A549 (cell line): Measurements from ENCODE around the gene PRDM12. TPM values are rescaled to one million over a fixed set of nuclear protein-coding genes. Genes with fewer than 3 reads are reported as not detected.

Experiments used
- ATAC-seq, 2 experiments: fragments of 200-7000 bp in 1 of 2; fragments of >200 bp in 1 of 2; cut with Nextera tagmentation in 1 of 2; cut with Tn5 transposase in 1 of 2; 3 replicates each; pipeline versions ENCODE4 v1.8.0 to v1.9.1; 2018 to 2020; ENCODE audit warnings: mild to moderate bottlenecking in 1 of 2, moderate library complexity in 1 of 2
- CTCF ChIA-PET: fragments of 300-600 bp; sonication (Branson Sonifier 250); formaldehyde crosslinking; extraction: SDS; loops from one replicate; lab custom pipeline; 2021; ENCODE audit warnings: antibody characterized with exemption, inconsistent platforms; lab: Yijun Ruan, JAX
- POLR2A ChIA-PET: fragments of 350-600 bp; formaldehyde crosslinking; extraction: SDS; loops from one replicate; lab custom pipeline; 2021; ENCODE audit warnings: antibody characterized with exemption, inconsistent platforms; lab: Yijun Ruan, JAX
- DNase-seq, 2 experiments: peaks; one replicate each; pipeline versions ENCODE4 v3.0.0 to v3.0.0-alpha.2; 2011 to 2016; ENCODE audit warnings: low read depth in 1 of 2, low spot score in 1 of 2
- FAIRE-seq: peaks from 2 replicates; lab custom pipeline; 2011; peaks lifted over from hg19 to GRCh38; lab: Jason Lieb, UNC
- H3K27ac ChIP-seq, 2 experiments: fragments of >200 bp; sonication (Bioruptor Twin); formaldehyde crosslinking; 3 replicates each; pipeline ENCODE4 v1.5.1; 2016 to 2017
- H3K4me1 ChIP-seq: fragments of >200 bp; sonication (Bioruptor Twin); formaldehyde crosslinking; 3 replicates; pipeline ENCODE4 v1.6.1; 2016
- H3K4me2 ChIP-seq: fragments of >200 bp; sonication (Bioruptor Twin); formaldehyde crosslinking; 3 replicates; pipeline ENCODE4 v1.6.1; 2016
- H3K4me3 ChIP-seq: fragments of >200 bp; sonication (Bioruptor Twin); formaldehyde crosslinking; 3 replicates; pipeline ENCODE4 v1.5.1; 2016
- H3K9me3 ChIP-seq: fragments of >200 bp; sonication (Bioruptor Twin); formaldehyde crosslinking; 3 replicates; pipeline ENCODE4 v1.6.1; 2016
- BCL3 ChIP-seq: fragments of >200 bp; sonication (Bioruptor Twin); formaldehyde crosslinking; IDR thresholded peaks from 3 replicates; pipeline ENCODE4 v1.6.1; 2016
- BHLHE40 ChIP-seq: IDR thresholded peaks from 2 replicates; pipeline ENCODE4 v1.6.1; 2012; ENCODE audit warnings: low read depth, low read length, inconsistent platforms
- CBX8 ChIP-seq: fragments of 200-600 bp; sonication (generic); IDR thresholded peaks from 2 replicates; pipeline ENCODE4 v1.6.1; 2016
- FOSB ChIP-seq: fragments of 250-450 bp; sonication (Bioruptor Pico); IDR thresholded peaks from 2 replicates; pipeline ENCODE4 v1.5.0; 2020; ENCODE audit warnings: mild to moderate bottlenecking, moderate library complexity
- FOSL2 ChIP-seq, 2 experiments: fragments of 450-650 bp in 1 of 2; fragments of >200 bp in 1 of 2; sonication (Bioruptor Twin) in 1 of 2; formaldehyde crosslinking; IDR thresholded peaks; 2 replicates each; pipeline versions ENCODE4 v1.5.0 to v1.6.1; 2016 to 2020; ENCODE audit warnings: mild to moderate bottlenecking in 1 of 2, moderate library complexity in 1 of 2
- HES2 ChIP-seq: fragments of >200 bp; sonication (Bioruptor Twin); formaldehyde crosslinking; IDR thresholded peaks from 2 replicates; pipeline ENCODE4 v1.6.1; 2016
- HMGXB4 ChIP-seq: fragments of 250-450 bp; sonication (Bioruptor Pico); IDR thresholded peaks from 2 replicates; pipeline ENCODE4 v1.5.0; 2021; ENCODE audit warnings: mild to moderate bottlenecking, moderate library complexity, borderline replicate concordance
- HOXA7 ChIP-seq: fragments of 250-450 bp; sonication (Bioruptor Pico); IDR thresholded peaks from 2 replicates; pipeline ENCODE4 v1.5.0; 2020; ENCODE audit warnings: mild to moderate bottlenecking, moderate library complexity
- HOXB5 ChIP-seq: fragments of 250-450 bp; sonication (Bioruptor Pico); IDR thresholded peaks from 2 replicates; pipeline ENCODE4 v1.5.0; 2020; ENCODE audit warnings: mild to moderate bottlenecking, moderate library complexity
- MAFK ChIP-seq: fragments of 450-650 bp; IDR thresholded peaks from 2 replicates; pipeline ENCODE4 v1.6.1; 2014; ENCODE audit not compliant: partially characterized antibody
- MAZ ChIP-seq: fragments of 150-350 bp; IDR thresholded peaks from 2 replicates; pipeline ENCODE4 v1.6.1; 2014; ENCODE audit warnings: antibody characterized with exemption, low read depth, low read length, borderline replicate concordance
- NFE2L2 ChIP-seq: fragments of 150-350 bp; conservative IDR thresholded peaks from 2 replicates; pipeline ENCODE4 v1.6.1; 2014; ENCODE audit warnings: low read length
- POLR2A ChIP-seq: IDR thresholded peaks from 2 replicates; pipeline ENCODE4 v1.6.1; 2012; ENCODE audit warnings: mild to moderate bottlenecking, low read length
- RAD21 ChIP-seq, 2 experiments: fragments of >200 bp in 1 of 2; sonication (Bioruptor Twin) in 1 of 2; formaldehyde crosslinking in 1 of 2; IDR thresholded peaks in 1 of 2; conservative IDR thresholded peaks in 1 of 2; 2 replicates in 1 of 2; 3 replicates in 1 of 2; pipeline ENCODE4 v1.6.1; 2012 to 2018; ENCODE audit warnings: inconsistent platforms in 1 of 2
- RARB ChIP-seq: fragments of 250-450 bp; sonication (Bioruptor Pico); IDR thresholded peaks from 2 replicates; pipeline ENCODE4 v1.8.0; 2021; ENCODE audit warnings: mild to moderate bottlenecking, moderate library complexity
- RCOR1 ChIP-seq: fragments of 150-350 bp; IDR thresholded peaks from 2 replicates; pipeline ENCODE4 v1.6.1; 2014; ENCODE audit warnings: antibody characterized with exemption, low read length, low read depth
- RNF2 ChIP-seq: fragments of 200-600 bp; sonication (generic); IDR thresholded peaks from 2 replicates; pipeline ENCODE4 v1.6.1; 2016; ENCODE audit warnings: low read depth, mild to moderate bottlenecking, antibody characterized with exemption, moderate library complexity, borderline replicate concordance
- TP53 ChIP-seq: fragments of 250-450 bp; sonication (Bioruptor Pico); IDR thresholded peaks from 2 replicates; pipeline ENCODE4 v1.5.0; 2021; ENCODE audit warnings: mild to moderate bottlenecking, moderate library complexity
- ZC3H11A ChIP-seq: fragments of 450-650 bp; IDR thresholded peaks from 2 replicates; pipeline ENCODE4 v1.6.1; 2014; ENCODE audit warnings: antibody characterized with exemption, mild to moderate bottlenecking
- ZSCAN20 ChIP-seq: fragments of 250-450 bp; sonication (Bioruptor Pico); IDR thresholded peaks from 2 replicates; pipeline ENCODE4 v1.8.0; 2022; ENCODE audit warnings: mild to moderate bottlenecking, moderate library complexity
- WGBS: methylation state at CpG from one replicate; pipeline ENCODE4 v1.1.6; 2017; ENCODE audit errors: missing lambda C conversion rate; 5-methylcytosine and 5-hydroxymethylcytosine counted together
- polyA plus RNA-seq, 4 experiments: library from polyadenylated mRNA; depleted of rRNA in 3 of 4; stranded (reverse); fragments of >200 nt; fragmentation: RNase III in 1 of 4; extraction: RNeasy Plus Mini Kit Qiagen cat#74134 plus additional on column Dnase treatment in 1 of 4; gene quantifications; 2 replicates in 3 of 4; 3 replicates in 1 of 4; pipeline ENCODE4 v1.2.3, GENCODE V29; 2011 to 2017
- TF ChIP-seq, protein P1 (sequence below): fragments of >200 bp; sonication (Bioruptor Twin); formaldehyde crosslinking; IDR thresholded peaks from 3 replicates; pipeline ENCODE4 v1.5.1; 2016
- TF ChIP-seq, protein P2 (sequence below): IDR thresholded peaks from 2 replicates; pipeline ENCODE4 v1.6.1; 2012
- TF ChIP-seq, protein P3 (sequence below): IDR thresholded peaks from 2 replicates; pipeline ENCODE4 v1.6.1; 2012

PRDM12 gene
- polyA plus RNA-seq, 2 of the 4 experiments (the other 2 are of a cell fraction): 0.09 to 0.17 TPM

DNA sequence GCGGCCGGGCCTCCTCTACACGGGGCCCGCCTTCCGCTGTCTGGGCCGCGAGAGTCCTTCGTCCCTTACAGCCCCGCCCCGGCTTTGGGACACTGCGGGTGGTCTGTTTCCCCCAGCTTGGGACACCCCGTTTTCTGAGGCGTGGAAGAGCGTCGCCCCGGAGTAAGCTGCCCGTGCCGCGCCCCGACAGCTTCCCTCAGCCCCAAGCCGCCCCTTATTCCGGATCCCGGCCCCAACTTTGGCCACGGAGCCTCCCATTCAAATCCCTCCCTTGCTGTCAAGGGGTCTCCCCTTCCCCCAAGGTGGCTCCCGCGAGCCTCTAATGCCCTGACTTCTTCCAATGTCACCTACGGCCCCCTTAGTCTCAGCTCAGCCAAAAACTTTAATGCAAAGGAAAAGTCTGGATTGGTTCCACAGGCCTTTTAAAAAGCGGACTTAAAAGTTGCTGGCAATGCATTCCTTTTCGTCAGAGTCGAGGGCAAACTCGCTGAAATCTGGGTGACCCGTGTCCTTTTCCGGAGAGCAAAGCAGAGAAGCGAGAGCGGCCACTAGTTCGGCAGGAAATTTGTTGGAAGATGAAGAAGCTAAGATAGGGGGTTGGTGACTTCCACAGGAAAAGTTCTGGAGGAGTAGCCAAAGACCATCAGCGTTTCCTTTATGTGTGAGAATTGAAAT is 49.0 kb downstream of the PRDM12 start:
- H3K4me3 ChIP-seq: peak overlapping the region; percentile 90
- no peak for FAIRE-seq
- peak overlapping the region; percentile 95 to 97 for H3K27ac ChIP-seq
- CTCF ChIA-PET: interaction anchor here (0.8 to 4.2 kb wide), 9 partner anchors 13 to 285 kb away, joined by 3 to 47 read pairs (median 3); no protein-coding TSS in a partner anchor
- H3K9me3 ChIP-seq: no peaks in the 10 kb centered on the region
- peak overlapping the region; percentile 79 for H3K4me2 ChIP-seq
- TF ChIP-seq HOXB5 (CRISPR knock-in tag) (no peak), BCL3 (no peak), HES2 (no peak), RCOR1 (no peak), ZSCAN20 (CRISPR knock-in tag) (no peak), RAD21 (conservative IDR thresholded peaks at IDR 0.05 in 1 of 2, IDR thresholded peaks at IDR 0.05 in 1 of 2) (peak in 1 of 2 experiments; percentile 26; a peak in 1 of 5 replicates)
- TF ChIP-seq, protein P1, sequence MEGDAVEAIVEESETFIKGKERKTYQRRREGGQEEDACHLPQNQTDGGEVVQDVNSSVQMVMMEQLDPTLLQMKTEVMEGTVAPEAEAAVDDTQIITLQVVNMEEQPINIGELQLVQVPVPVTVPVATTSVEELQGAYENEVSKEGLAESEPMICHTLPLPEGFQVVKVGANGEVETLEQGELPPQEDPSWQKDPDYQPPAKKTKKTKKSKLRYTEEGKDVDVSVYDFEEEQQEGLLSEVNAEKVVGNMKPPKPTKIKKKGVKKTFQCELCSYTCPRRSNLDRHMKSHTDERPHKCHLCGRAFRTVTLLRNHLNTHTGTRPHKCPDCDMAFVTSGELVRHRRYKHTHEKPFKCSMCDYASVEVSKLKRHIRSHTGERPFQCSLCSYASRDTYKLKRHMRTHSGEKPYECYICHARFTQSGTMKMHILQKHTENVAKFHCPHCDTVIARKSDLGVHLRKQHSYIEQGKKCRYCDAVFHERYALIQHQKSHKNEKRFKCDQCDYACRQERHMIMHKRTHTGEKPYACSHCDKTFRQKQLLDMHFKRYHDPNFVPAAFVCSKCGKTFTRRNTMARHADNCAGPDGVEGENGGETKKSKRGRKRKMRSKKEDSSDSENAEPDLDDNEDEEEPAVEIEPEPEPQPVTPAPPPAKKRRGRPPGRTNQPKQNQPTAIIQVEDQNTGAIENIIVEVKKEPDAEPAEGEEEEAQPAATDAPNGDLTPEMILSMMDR: 0 out of 3 replicates have a peak, but pooled peaks have one; percentile 6
- TF ChIP-seq, protein P2, sequence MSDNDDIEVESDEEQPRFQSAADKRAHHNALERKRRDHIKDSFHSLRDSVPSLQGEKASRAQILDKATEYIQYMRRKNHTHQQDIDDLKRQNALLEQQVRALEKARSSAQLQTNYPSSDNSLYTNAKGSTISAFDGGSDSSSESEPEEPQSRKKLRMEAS: peak; percentile 5; the same call in 1 of the 2 replicates
- peak; percentile 1 to 3; a peak in 4 of 6 replicates for ATAC-seq
- DNase-seq: no peak
- POLR2A ChIA-PET: interaction anchor here (1.3 kb wide), 1 partner anchor 20 kb away, joined by 5 read pairs; the partner anchor contains the start of gene EXOSC2
- peaks cover 27% of the 10 kb centered on the region; the same call in 2 of the 3 replicates for H3K4me1 ChIP-seq
- WGBS: 1% methylated on average over 36 of the region's 37 CpGs

DNA sequence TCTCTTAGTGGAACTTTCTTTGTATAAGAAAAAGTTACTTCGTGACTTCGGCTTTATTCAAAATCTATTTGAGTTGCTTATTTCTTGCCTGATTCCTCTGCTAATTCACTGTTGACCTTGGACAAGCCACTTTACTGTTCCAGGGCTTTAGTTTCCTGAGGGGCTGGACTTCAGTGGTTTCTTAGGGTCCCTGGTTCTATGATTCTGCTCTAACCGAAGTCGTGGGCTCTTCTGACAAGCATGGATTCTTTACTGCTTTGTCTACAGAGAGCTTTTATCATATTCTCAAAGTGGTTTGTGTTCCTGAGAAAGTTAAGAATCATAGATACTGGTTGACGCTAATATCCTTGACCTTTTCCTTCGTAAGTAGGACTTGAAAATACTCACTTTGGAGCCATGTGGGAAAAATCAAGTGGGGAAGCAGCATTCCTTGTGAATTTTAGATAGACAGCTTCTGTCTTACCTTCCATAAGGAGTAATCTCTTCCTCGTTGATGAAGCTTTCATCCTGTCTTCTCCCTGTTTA is 50.3 kb downstream of the PRDM12 start:
- no peak for ATAC-seq
- ChIA-PET POLR2A (no interaction called here), CTCF (interaction anchor here (0.6 to 4.2 kb wide), 10 partner anchors 8 to 332 kb away, joined by 3 to 47 read pairs (median 4); no protein-coding TSS in a partner anchor)
- peaks cover 27% of the 10 kb centered on the region; the same call in 2 of the 3 replicates for H3K4me1 ChIP-seq
- peak overlapping the region in 1 of 2 experiments; percentile 33; a peak in 1 of 6 replicates for H3K27ac ChIP-seq
- no peaks in the 10 kb centered on the region for H3K9me3 ChIP-seq
- no peak for FAIRE-seq
- 50% methylated on average over 7 of the region's 7 CpGs for WGBS
- TF ChIP-seq BHLHE40: no peak
- TF ChIP-seq ZSCAN20 (CRISPR knock-in tag): no peak
- no peak for TF ChIP-seq ZC3H11A
- TF ChIP-seq HES2: no peak
- no peak for TF ChIP-seq FOSL2 (IDR thresholded peaks at IDR 0.05)
- TF ChIP-seq FOSL2 (CRISPR knock-in tag; IDR thresholded peaks at IDR 0.05): no peak
- peak overlapping the region; percentile 90 for H3K4me3 ChIP-seq
- DNase-seq: no peak
- peak overlapping the region; percentile 79 for H3K4me2 ChIP-seq

- ATAC-seq (no peak), FAIRE-seq (no peak), DNase-seq (no peak)
- ChIA-PET CTCF (interaction anchor here (0.8 to 4.2 kb wide), 8 partner anchors 9 to 331 kb away, joined by 3 to 47 read pairs (median 5); no protein-coding TSS in a partner anchor), POLR2A (no interaction called here)
- 73% methylated on average over 3 of the region's 3 CpGs for WGBS
- Histone ChIP-seq H3K27ac (peak overlapping the region in 1 of 2 experiments; percentile 33; a peak in 1 of 6 replicates), H3K4me1 (peaks cover 27% of the 10 kb centered on the region; the same call in 2 of the 3 replicates), H3K9me3 (no peaks in the 10 kb centered on the region), H3K4me2 (peak overlapping the region; percentile 79), H3K4me3 (peak overlapping the region; percentile 90)
- TF ChIP-seq HOXA7 (CRISPR knock-in tag): no peak
- no peak for TF ChIP-seq TP53 (CRISPR knock-in tag)
- TF ChIP-seq NFE2L2: no peak
- TF ChIP-seq MAFK: no peak
- no peak for TF ChIP-seq RARB (CRISPR knock-in tag)
- no peak for TF ChIP-seq HES2
- no peak for TF ChIP-seq ZC3H11A
- no peak for TF ChIP-seq RNF2
- TF ChIP-seq MAZ: no peak
- no peak for TF ChIP-seq HMGXB4 (CRISPR knock-in tag)
- no peak for TF ChIP-seq FOSB
- no peak for TF ChIP-seq POLR2A
- no peak for TF ChIP-seq RAD21 (conservative IDR thresholded peaks at IDR 0.05 in 1 of 2, IDR thresholded peaks at IDR 0.05 in 1 of 2)
- TF ChIP-seq, protein P3, sequence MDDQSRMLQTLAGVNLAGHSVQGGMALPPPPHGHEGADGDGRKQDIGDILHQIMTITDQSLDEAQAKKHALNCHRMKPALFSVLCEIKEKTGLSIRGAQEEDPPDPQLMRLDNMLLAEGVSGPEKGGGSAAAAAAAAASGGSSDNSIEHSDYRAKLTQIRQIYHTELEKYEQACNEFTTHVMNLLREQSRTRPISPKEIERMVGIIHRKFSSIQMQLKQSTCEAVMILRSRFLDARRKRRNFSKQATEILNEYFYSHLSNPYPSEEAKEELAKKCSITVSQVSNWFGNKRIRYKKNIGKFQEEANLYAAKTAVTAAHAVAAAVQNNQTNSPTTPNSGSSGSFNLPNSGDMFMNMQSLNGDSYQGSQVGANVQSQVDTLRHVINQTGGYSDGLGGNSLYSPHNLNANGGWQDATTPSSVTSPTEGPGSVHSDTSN: no peak
- no peak for TF ChIP-seq CBX8
Measured at GRCh38 chr9:130715270-130715669, 50.9 kb downstream of the PRDM12 start.
